HG02870 (cell line): Measurements from ENCODE around the gene C11orf21.

ENCODE experiments used
- ATAC-seq: cut with Tn5 transposase; IDR thresholded peaks from one replicate; pipeline ENCODE4 v1.9.1; 2021; ENCODE audit warnings: mild to moderate bottlenecking, moderate library complexity; ENCODE audit not compliant: unreplicated experiment

Gene C11orf21

DNA sequence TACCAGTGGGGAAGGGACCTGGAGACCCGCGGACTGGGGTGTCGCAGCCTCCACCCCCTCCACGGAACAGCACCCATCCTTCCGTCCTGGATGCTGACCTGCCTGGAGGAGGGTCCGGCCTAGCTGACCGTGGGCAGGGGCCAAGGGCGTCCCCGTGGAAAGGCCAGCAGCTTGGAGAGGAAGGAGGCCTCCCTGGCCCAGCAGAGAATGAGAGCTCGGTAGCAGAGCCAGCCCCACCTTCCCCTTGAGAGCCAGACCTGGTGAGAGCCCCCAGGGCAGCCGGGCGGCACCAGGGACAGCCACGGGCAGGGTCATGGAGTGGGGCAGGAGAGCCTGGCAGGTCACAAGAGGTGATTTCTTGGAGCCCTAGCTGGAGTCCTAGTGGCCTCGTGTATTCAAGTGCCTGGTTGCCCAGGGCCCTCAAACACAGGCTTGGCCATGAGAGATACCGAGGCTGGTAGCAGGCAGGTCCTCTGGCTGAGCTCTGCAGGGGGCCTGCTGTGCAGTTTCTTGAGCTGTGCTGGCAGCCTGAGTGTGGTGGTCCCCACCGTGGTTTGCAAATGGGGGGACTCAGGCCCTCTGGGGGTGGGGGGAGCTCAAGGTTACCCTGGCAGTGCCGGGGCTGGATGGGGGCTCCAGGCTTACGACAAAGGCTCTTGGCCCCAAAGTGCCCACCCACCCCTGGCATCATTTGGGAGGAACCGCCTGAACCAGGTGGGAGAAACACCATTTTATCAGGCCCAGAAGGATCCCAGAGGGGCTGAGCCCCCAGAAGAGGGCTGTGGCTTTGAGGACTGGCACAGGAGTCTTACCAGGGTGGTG lies 7.7 kb upstream of the C11orf21 start:
- ATAC-seq, result no peak

DNA sequence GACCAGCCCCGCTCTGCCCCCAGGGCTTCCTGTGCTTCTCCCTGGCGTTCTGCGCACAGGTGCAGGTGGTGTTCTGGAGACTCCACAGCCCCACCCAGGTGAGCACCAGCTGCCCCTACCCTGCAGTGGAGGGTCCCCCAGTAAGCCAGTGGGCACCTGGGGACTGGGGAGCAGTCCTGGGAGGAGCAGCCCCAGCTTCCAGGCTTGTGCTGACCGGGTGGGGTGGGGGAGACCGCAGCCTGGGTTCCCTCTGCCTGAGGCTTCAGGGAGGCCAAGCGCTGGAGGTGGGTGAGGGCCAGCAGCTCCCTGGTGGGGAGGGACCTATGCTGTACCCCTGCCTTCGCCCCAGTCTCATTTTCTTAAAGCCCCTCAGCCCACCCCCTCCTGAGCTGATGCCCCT lies 7.0 kb upstream of the C11orf21 start:
- no peak for ATAC-seq

DNA sequence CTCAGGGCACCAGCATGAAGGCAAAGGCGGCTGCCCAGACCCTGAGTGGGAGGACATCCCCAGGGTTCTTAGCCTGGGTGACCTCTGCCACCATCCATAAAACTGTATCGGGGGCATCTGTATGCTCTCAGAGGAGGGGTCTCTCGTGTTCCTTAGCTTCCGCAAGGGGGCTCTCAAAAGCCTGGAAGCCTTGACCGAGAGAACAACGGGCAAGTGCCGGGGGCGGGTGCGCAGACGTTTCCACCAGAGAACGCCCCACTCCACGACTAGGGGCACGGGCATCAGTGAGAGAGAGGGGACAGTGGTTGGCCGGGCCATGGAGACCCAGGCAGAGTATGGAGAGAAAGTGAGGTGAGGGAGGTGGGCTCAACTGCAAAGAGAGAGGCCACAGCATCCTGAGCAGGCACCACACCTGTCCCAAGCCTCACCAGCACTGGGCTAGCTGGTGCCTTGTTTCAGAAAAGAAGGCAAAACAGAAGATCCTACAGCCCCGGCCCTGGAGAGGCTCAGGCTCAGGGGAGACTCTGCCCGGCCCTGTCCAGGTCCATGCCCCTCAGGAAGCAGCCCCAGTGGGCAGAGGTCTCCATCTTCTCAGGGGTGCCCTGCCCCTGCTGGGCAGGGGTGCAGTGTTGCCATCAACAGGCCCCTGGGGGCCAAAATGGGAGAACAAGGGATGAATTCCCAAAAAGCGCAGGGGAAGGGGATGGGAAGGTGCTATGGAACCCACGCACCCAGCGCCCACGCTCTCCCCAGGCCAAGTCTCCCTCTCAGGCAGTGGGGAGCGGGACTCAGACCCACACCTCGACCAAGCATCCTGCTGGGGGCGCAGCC lies 6.0 kb upstream of the C11orf21 start:
- no peak for ATAC-seq

DNA sequence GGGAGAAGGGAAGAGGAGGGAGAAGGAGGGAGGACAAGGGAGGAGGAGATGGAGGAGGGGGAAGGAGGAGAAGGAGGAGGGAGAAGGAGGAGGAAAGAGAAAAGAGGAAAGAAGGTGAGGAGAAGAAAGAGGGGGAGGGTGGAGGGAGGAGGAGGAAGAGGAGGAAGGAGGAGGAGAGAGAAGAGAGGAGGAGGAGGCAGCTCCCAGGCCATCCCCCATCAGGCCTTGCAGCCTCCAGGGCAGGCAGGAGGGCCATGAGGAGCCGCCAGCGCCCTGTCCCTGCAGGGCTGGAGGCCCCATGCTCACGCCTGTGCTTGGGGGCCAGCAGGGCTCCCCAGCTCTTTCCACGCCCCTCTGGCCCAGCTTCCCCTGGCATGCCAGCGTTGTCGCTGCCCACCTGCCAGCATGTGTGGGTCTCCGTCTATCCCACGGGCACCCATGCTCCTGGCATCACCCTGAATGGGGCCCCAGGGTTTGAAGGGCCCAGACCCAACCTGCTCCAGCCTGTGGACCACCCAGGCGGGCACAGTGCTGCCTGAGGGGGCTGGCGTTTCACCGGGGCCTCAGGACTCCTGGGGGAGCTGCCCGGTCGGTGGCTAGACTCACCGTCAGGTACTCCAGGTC lies 5.3 kb upstream of the C11orf21 start:
- ATAC-seq, result no peak

DNA sequence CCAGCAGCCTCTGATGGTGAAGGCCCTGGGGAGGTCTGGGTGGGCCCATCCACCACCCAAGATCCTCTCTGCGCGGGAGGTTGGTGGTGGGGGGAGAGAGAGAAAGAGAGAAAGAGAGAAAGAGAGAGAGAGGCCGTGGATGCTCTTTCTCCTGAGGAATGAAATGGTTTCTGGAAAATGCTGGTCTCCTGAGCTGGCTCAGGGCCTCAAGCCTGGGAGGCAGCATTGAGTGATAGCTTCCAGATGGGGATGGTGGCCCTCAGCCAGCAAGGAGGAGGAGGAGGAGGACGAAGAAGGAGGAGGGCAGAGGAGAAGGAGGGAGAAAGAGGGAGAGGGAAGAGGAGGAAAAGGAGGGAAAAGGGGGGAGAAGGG lies 4.7 kb upstream of the C11orf21 start:
- ATAC-seq, result no peak

DNA sequence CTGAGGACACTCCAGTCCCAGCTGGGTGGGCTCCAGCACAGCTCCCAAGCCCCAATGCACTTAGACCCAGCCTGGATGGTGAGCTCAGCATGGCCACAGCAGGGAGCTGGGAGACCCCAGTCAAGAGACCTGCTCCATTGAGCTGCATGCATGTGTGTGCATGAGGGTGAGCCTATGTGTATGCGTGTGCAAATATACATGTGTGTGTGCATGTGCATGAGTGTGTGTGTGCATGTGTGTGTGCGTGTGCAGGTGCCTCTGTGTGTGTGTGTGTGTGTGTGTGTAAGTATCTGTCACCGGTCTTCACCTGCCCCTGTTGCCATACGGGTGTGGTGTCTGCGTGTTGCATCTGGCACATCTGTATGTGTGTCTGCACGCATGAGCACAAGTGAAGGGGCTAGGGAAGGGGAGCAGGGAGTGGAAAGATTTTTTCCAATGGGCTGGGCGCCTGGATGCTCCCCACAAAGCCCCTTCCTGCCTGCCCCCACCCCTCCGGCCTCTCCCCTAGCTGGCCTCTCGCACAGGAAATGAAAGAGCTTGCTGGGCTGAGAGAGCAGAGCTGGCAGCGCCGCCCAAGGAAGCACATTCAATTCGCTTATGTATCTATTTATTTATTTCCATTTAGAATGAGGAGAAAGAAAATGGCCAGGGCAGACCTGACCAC lies 4.2 kb upstream of the C11orf21 start:
- no peak for ATAC-seq

DNA sequence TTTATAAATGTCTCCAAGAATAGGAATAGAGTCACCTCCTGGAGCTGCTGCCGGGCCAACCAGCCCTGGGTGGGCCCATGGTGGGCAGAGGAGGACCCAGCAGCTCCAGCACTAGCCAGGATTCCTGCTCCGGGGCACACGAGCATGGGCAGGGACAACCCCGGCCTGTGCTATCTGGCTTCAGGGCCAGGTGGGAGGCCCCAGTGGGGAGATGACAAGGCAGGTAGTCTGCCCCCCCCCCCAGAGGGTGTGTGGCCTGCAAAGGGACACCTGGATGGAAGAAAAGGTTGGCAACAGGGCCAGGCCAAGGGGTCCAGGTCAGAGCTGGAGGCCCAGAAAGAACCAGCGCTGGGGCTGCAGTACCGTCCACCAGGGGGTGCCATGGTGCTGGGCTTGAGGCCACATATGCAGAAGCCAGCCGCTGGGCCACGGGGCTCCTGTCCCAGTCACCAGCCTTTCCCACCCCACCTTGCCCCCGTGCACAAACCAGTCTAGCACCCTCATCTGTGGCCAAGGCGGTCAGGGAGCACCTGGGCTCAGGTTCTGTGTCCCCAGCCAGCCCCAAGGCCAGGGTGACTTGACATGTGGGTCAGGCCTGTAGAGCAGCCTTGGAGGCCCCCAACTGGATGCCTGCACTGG lies 3.5 kb upstream of the C11orf21 start:
- ATAC-seq, result no peak

DNA sequence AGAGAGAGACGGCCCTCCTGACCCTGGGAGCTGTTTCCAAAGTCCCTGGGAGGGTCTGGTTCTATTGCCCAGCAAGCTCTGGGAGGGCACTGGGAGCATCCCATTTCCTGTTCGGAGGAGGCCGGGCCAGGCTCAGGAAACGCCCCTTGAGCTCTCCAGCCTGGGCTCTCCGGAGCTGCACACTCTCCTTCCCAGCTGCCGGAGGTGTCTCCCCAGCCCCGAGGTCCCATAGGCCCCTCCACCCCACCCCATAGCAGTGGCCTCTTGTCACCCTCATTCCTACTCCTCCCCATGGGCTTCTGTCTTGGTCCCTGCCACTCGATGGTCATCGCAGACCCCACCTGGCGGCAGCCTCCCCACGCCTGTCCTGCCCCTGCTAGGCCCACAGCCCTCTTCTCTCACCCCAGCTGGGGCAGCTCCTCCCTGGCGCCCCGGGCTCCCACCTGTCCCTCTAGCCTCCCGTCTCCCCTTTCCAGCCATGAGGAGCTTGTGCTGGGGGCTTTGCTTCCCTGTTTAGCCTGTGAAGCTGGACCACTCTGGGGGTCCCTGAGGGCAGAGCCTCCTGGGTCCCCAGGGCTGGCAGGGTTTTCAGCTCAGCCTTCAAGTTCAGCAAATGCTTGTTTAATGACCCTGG lies 2.9 kb upstream of the C11orf21 start:
- ATAC-seq, result no peak

DNA sequence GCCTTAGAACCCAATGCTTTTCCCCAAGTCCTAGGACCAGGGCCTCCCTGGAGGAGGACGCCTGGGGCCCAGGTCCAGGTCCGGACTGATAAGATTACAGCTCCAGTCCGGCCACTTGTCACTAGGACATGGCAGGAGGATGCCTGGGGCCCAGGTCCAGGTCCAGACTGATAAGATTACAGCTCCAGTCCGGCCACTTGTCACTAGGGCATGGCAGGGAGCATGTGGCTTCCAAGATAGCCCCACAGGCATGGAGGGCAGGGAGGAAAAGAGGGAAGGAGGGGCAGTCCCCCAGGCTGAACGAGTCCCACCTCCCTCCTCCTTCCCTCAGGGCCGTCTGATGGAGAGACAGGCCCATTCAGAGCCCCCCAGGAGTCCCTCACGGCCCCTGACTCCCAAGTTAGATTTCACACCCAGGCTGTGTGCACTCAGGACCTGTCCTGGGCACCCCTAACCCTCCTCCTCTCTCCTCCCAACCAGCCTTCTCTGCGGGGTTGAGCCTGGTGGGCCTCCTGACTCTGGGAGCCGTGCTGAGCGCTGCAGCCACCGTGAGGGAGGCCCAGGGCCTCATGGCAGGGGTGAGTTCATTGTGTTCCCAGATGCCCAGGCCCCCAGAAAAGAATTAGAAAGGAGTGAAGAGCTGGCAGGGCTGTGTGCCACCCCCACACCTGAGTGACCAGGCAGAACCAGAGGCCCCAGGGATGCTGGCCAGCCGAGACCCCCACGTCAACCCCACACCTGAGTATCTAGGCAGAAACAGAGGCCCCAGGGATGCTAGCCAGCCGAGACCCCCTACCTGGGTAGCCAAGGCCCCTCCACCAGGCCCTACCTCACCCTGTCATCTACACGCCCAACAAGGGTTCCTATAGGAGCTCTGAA lies 2.1 kb upstream of the C11orf21 start:
- no peak for ATAC-seq

DNA sequence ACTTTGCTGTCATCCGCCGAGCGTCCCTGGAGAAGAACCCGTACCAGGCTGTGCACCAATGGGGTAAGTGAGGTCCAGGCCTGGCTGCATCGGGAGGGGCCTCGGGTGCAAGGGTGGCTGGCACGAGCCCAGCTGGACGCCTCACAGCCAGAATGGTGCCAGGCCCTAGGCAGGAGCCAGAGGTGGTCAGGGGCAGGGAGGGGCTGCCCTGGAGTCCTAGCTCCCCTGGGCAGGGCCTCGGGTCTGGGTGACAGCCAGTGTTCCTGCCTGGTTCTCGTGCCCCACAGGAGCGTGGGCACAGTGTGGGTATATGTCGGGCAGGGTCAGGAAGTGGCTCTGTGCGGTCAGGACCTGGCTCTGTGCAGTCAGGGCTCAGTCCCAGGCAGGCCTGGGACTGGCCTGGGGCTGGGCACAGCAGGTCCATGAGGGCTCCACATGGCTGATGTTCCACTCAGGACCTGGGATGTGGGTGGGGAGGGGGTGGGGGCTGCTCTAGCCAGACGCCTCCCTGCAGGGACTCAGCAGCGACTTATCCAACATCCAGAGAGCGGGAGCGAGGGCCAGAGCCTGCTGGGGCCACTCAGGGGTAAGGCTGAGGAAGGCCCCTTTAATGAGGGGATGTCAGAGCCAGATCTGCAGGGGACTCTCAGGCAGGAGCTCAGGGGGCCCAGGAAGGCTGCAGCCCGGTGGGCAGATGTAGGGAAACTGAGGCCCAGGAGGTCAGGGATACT lies 1.3 kb upstream of the C11orf21 start:
- no peak for ATAC-seq

DNA sequence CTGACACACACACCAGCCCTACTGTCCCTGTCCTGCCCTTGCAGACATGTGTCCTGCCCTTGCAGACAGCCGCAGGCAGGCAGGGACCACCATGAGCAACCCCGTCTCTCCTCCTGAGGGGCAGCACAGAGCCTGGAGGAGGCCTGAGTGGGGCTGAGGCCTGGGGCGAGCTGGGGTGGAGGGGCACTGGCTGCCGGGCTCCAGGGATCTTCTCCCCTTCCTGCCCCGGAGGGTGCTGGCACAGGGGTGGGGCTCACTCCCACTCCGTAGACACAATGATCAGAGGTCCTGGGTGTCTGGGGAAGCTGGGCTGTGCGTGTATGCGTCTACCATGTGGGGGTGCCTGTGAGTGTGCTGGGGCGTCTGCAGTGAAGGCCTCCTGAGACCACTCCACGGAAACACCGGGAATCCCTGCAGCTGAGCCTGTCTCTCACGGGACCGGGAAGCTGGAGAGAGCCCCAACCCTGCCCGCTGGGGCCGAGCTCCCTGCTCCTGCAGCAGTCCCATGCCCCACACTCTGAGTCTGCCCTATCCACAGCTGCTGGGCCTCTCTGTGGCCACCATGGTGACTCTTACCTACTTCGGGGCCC lies 683 bp upstream of the C11orf21 start:
- peak; percentile 18 for ATAC-seq

DNA sequence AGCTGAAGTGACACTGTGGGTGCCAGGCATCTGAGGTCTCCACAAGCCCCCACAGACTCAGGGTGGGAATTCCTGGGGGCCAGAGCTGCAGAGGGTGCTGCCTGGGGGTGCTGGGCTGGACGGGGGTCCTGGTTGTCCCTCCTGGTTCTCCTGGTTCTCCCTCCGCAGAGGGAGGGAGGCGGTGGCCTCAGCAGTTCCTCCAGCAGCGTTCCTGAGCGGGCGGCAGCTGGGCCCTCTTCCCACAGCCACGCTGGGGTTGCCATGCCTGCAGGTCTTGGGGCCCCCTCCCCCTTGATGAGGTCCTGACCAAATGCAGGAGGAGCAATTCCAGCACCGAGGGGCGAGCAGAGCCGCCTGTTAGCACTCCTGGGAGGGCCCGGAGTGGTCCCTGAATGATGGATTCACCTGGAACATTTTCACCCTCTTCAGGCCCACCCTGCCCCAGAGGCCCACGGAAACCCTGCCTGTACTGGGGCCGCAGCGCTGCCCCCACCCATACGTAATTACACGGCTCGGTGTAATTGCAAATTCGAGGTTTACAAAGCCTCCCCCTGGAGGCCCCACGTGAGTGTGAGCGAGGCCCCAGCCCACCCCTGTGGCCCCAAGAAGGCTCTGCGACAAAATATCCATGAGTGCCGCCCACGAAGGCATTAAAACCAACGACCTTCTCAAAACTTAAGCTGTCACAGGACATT lies 635 bp downstream of the C11orf21 start:
- no peak for ATAC-seq

DNA sequence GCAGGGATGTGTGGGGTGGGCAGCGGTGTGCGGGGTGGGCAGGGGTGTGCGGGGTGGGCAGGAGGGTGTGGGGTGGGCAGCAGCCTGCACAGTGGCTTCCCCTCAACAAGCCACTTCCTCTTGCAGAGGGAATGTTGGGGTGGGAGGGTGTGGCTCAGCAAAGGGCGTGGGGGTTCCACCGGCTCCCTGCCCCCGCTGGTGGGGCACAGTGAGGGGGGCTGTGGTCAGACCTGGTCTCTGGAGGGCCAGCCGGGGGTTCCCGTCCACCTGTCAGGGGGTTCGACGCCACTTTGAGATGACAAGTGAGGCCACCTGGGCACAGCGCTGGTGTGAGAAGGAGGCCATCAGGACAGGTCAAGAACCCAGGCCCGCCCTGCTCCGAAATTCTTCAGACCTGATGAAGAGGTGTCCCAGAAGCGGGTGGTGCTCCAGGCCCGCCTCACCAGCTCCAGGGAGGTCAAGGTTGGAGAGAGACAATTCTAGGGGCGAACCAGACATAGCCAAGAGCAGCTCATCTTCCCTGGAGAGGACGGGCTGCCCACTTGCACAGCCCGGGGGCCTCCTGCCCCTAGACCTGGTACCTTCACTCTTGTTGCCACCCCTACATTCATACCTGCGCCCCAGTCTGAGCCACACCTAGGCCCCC lies 1.3 kb downstream of the C11orf21 start:
- ATAC-seq, result no peak

DNA sequence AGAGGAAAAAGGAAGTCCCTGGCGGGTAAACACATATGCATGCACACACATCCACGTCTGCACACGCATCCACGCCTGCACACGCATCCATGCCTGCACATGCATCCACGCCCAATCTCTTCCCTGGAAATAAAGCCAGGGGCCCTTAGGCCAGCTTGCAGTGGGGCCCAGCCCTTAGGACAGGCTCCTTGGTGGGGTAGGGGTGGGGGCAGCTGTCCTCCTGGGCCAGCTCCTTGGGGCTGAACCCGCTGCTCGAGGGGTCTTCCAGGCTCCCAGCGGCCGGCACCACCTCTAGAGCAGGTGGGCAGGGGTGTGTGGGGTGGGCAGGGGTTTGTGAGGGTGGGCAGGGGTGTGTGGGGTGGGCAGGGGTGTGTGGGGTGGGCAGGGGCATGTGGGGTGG lies 1.9 kb downstream of the C11orf21 start:
- ATAC-seq, result no peak

DNA sequence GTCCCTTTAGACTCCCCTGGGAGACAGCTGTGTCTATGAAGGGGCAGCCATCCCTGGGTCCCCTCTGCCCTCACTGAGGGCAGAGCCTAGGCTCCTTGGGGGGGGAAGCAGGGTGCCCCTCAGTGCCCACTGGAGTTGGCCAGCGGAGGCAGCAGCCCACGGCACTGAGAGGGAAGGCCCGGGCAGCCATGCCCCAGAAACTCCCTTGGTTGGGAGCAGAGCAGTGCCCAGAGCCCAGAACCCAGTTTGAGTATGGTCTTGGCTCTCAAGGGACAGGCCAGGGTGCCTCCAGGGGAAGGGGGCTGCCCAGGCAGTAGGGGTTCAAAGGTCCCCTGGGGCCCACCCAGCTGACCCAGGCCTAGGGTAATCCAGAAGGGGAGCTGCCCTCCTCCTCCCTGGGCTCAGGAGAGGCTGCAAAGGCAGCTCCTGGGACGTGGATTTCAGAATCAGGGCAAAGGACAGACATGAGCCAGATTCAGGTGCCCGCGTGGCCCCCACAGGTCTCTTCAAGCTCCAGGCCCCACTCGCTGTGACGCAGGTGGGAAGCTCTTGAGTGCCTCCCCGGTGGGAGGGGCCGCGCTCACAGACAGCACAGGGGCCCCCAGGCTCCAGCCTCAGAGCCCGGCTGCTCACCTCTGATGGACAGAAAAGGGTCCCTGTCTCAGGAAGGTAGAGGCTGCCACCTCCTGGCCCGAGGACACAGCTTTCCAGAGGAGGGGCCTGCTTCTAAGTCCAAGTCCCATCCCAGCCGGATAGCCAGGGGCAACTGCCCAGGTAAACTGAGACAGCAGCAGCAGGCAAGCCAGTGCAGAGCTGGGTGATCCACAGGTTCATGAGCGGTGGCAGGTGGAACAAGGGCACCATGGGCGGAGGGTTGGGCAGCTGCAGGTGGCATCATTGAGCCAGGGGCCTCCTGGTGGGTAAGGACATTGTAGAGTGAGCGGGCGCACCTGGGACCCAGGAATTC lies 2.6 kb downstream of the C11orf21 start:
- ATAC-seq, result no peak
